PC-9 (cell line): ENCODE results near the gene PKHD1. TPM values are rescaled to one million over a fixed set of nuclear protein-coding genes. Genes with fewer than 3 reads are reported as not detected.

Source experiments
- BruUV-seq: library from RNA; stranded (reverse); fragments of 400-500 nt; replicated peaks from 2 replicates; lab custom pipeline; 2021; lab: Mats Ljungman, UMichigan
- CTCF ChIA-PET: fragments of 300-600 bp; sonication (Branson Sonifier 250); formaldehyde crosslinking; loops from one replicate; lab custom pipeline; 2022; ENCODE audit warnings: antibody characterized with exemption; lab: Charles Lee
- POLR2A ChIA-PET: fragments of 300-600 bp; sonication (Branson Sonifier 250); formaldehyde crosslinking; loops from one replicate; lab custom pipeline; 2022; ENCODE audit warnings: antibody characterized with exemption; ENCODE audit not compliant: unreplicated experiment; lab: Charles Lee
- DNase-seq, 2 experiments: peaks; one replicate each; pipeline versions ENCODE4 v3.0.0 to v3.0.0-alpha.2; 2015 to 2022; ENCODE audit warnings: mixed read lengths in 1 of 2
- H2AFZ ChIP-seq: fragments of 200-600 bp; sonication (generic); 2 replicates; pipeline ENCODE4 v1.8.1; 2017; ENCODE audit warnings: antibody characterized with exemption
- H3F3A ChIP-seq: fragments of 200-600 bp; sonication (generic); 2 replicates; pipeline ENCODE4 v1.8.1; 2017; ENCODE audit warnings: antibody characterized with exemption, mild to moderate bottlenecking, low read depth; ENCODE audit not compliant: insufficient read depth
- H3K27ac ChIP-seq: fragments of 200-600 bp; sonication (generic); 2 replicates; pipeline ENCODE4 v1.6.1; 2016; ENCODE audit warnings: mixed run types
- H3K27me3 ChIP-seq: fragments of 200-600 bp; sonication (generic); 2 replicates; pipeline ENCODE4 v1.6.1; 2016; ENCODE audit warnings: low read depth, mixed run types; ENCODE audit not compliant: insufficient read depth
- H3K36me3 ChIP-seq: fragments of 200-600 bp; sonication (generic); 2 replicates; pipeline ENCODE4 v1.6.1; 2016; ENCODE audit warnings: low read depth, mixed run types
- H3K4me1 ChIP-seq: fragments of 200-600 bp; sonication (generic); replicated peaks from 2 replicates; pipeline ENCODE4 v1.6.1; 2016; ENCODE audit warnings: mixed run types; ENCODE audit not compliant: insufficient read depth
- H3K4me2 ChIP-seq: fragments of 200-600 bp; sonication (generic); 2 replicates; pipeline ENCODE4 v1.6.1; 2017; ENCODE audit warnings: mixed run types
- H3K4me3 ChIP-seq: fragments of 200-600 bp; sonication (generic); 2 replicates; pipeline ENCODE4 v1.6.1; 2016; ENCODE audit warnings: mixed run types
- H3K79me2 ChIP-seq: fragments of 200-600 bp; sonication (generic); 2 replicates; pipeline ENCODE4 v1.6.1; 2017; ENCODE audit warnings: low read depth, mixed run types
- H3K9me2 ChIP-seq: fragments of 200-600 bp; sonication (generic); 2 replicates; pipeline ENCODE4 v1.8.1; 2017; ENCODE audit warnings: mild to moderate bottlenecking; ENCODE audit not compliant: insufficient read depth
- H3K9me3 ChIP-seq: fragments of 200-600 bp; sonication (generic); 2 replicates; pipeline ENCODE4 v1.8.1; 2016; ENCODE audit warnings: low read depth; ENCODE audit not compliant: insufficient read depth
- H4K20me1 ChIP-seq: fragments of 200-600 bp; sonication (generic); 2 replicates; pipeline ENCODE4 v1.8.1; 2017; ENCODE audit not compliant: insufficient read depth
- EZH2 ChIP-seq: fragments of 200-600 bp; sonication (generic); IDR thresholded peaks from 2 replicates; pipeline ENCODE4 v1.8.0; 2017; ENCODE audit warnings: antibody characterized with exemption, low read depth
- intact Hi-C: fragments of 100-400 bp; cut with micrococcal nuclease; formaldehyde crosslinking; loops from one replicate; pipeline ENCODE4 v1.10.0; 2022; ENCODE audit not compliant: unreplicated experiment
- total RNA-seq: library from RNA; stranded (reverse); gene quantifications from 2 replicates; pipeline ENCODE4 v1.2.3, GENCODE V29; 2021
- TF ChIP-seq, protein P1 (sequence below): fragments of 200-600 bp; sonication (generic); conservative IDR thresholded peaks from 2 replicates; pipeline ENCODE4 v1.6.1; 2017; ENCODE audit warnings: mixed run types, antibody characterized with exemption, mild to moderate bottlenecking, moderate library complexity

PKHD1 gene
- total RNA-seq, 1 experiment from 2014 or later, result not detected

DNA sequence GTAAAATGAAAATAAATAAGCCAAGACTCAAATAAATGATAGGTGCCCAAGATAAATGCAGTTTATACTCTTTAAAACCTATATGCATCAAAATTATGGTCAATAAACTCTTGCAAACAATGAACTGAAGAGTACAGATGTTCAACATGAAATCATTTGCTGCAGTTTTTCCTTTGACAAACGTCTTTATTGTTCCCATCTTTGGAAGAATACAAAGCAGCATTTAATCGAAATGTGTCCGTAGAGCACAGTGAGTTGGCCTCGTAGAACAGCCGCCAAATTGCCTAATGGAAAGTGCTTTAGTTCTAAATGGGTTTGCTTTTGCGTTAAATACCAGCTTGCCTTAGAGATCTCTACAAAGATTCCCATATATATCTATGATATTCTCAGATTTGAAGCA lies 447.4 kb downstream of the PKHD1 start:
- CTCF ChIA-PET, result no interaction called here

DNA sequence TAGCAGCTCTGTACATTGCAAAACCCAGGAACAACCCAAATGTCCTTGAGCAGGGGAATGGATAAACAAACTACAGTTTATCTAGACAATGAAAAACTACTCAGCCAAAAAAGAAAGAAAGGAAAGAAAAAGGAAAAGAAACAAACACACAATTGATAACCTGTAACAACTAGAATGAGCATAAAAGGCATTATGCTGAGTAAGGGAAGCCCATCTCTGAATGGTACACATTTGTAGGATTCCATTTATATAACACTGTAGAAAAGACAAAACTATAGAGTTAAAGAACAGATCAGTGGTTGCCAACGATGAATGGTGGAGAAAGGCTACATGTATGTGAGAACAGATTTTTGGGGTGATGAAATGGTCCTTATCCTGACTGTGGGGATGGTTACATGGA lies 454.0 kb downstream of the PKHD1 start:
- H3K79me2 ChIP-seq, result no peaks in the 10 kb centered on the region
- intact Hi-C loops, result no loop called here
- H3K9me2 ChIP-seq, result 0 out of 2 replicates have a peak, but pooled peaks cover 3% of the 10 kb centered on the region
- H3K36me3 ChIP-seq, result no peaks in the 10 kb centered on the region
- H2AFZ ChIP-seq, result no peak overlapping the region
- H3K27ac ChIP-seq, result no peak overlapping the region
- no TSS peak for BruUV-seq
- no peaks in the 10 kb centered on the region for H3F3A ChIP-seq
- ChIA-PET POLR2A (no interaction called here), CTCF (no interaction called here)
- H4K20me1 ChIP-seq, result no peaks in the 10 kb centered on the region
- no peak for TF ChIP-seq EZH2
- TF ChIP-seq, protein P1, sequence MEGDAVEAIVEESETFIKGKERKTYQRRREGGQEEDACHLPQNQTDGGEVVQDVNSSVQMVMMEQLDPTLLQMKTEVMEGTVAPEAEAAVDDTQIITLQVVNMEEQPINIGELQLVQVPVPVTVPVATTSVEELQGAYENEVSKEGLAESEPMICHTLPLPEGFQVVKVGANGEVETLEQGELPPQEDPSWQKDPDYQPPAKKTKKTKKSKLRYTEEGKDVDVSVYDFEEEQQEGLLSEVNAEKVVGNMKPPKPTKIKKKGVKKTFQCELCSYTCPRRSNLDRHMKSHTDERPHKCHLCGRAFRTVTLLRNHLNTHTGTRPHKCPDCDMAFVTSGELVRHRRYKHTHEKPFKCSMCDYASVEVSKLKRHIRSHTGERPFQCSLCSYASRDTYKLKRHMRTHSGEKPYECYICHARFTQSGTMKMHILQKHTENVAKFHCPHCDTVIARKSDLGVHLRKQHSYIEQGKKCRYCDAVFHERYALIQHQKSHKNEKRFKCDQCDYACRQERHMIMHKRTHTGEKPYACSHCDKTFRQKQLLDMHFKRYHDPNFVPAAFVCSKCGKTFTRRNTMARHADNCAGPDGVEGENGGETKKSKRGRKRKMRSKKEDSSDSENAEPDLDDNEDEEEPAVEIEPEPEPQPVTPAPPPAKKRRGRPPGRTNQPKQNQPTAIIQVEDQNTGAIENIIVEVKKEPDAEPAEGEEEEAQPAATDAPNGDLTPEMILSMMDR, result no peak
- no peaks in the 10 kb centered on the region for H3K9me3 ChIP-seq
- H3K4me2 ChIP-seq, result no peak overlapping the region
- no peak for DNase-seq
- H3K4me3 ChIP-seq, result no peak overlapping the region
- no peaks in the 10 kb centered on the region for H3K4me1 ChIP-seq
- no peaks in the 10 kb centered on the region for H3K27me3 ChIP-seq

More for the DNA sequence above, 447.4 kb downstream of the PKHD1 start:
- H3F3A ChIP-seq, result no peaks in the 10 kb centered on the region
- no peaks in the 10 kb centered on the region for H3K79me2 ChIP-seq
- no peak overlapping the region for H3K4me2 ChIP-seq
- no peak overlapping the region for H3K27ac ChIP-seq
- POLR2A ChIA-PET, result no interaction called here
- BruUV-seq, result no TSS peak
- no peaks in the 10 kb centered on the region for H4K20me1 ChIP-seq
- no peaks in the 10 kb centered on the region for H3K9me2 ChIP-seq
- no peak overlapping the region for H2AFZ ChIP-seq
- no peak for DNase-seq
- H3K27me3 ChIP-seq, result no peaks in the 10 kb centered on the region
- H3K4me3 ChIP-seq, result no peak overlapping the region
- no peaks in the 10 kb centered on the region for H3K4me1 ChIP-seq
- no peaks in the 10 kb centered on the region for H3K9me3 ChIP-seq
- no peaks in the 10 kb centered on the region for H3K36me3 ChIP-seq
- intact Hi-C loops, result no loop called here
- TF ChIP-seq, protein P1, result no peak
- no peak for TF ChIP-seq EZH2

DNA sequence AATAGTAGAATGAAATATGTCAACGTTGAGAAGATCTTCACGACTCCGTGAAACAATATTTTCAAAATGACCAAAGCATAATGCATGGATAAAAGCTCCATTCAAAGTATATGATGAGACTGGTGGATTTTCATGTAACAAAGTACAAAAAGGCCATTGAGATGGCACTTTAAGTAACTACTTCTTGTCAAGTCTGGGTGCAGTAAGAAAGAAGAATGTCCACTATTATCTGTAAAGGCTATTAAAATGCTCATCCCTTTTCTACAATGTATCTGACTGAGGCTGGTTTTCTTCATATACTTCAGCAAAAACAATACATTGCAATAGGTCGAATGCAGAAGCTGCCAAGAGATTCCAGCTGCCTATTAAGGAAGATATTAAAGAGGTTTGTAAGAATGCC lies 457.4 kb downstream of the PKHD1 start:
- H3K9me3 ChIP-seq, result no peaks in the 10 kb centered on the region
- no peak overlapping the region for H3K27ac ChIP-seq
- 0 out of 2 replicates have a peak, but pooled peaks cover 3% of the 10 kb centered on the region for H3K9me2 ChIP-seq
- no TSS peak for BruUV-seq
- no peaks in the 10 kb centered on the region for H3K79me2 ChIP-seq
- no peaks in the 10 kb centered on the region for H3K36me3 ChIP-seq
- no peaks in the 10 kb centered on the region for H4K20me1 ChIP-seq
- intact Hi-C loops, result no loop called here
- H3F3A ChIP-seq, result no peaks in the 10 kb centered on the region
- H3K4me3 ChIP-seq, result no peak overlapping the region
- ChIA-PET POLR2A (interaction anchor here (0.6 kb wide), 1 partner anchor 9 kb away, joined by 3 read pairs; no protein-coding TSS in a partner anchor), CTCF (no interaction called here)
- DNase-seq, result no peak
- H3K4me2 ChIP-seq, result no peak overlapping the region
- TF ChIP-seq, protein P1, result no peak
- no peak for TF ChIP-seq EZH2
- no peaks in the 10 kb centered on the region for H3K4me1 ChIP-seq
- no peak overlapping the region for H2AFZ ChIP-seq
- H3K27me3 ChIP-seq, result no peaks in the 10 kb centered on the region
